Mesendoderm (in vitro differentiated cells): ENCODE data around the gene PLD4.

Experiments
- DNase-seq: peaks from one replicate; pipeline ENCODE4 v3.0.0; 2013
- H2AK5ac ChIP-seq: 2 replicates; pipeline ENCODE4 v1.6.1; 2013; ENCODE audit warnings: low read length, inconsistent platforms
- H2BK120ac ChIP-seq: 2 replicates; pipeline ENCODE4 v1.6.1; 2013; ENCODE audit warnings: low read depth, mild to moderate bottlenecking, low read length, moderate library complexity, mixed read lengths
- H2BK15ac ChIP-seq: replicated peaks from 2 replicates; pipeline ENCODE4 v1.6.1; 2013; ENCODE audit warnings: low read depth, mild to moderate bottlenecking, moderate library complexity
- H2BK5ac ChIP-seq: 2 replicates; pipeline ENCODE4 v1.6.1; 2013; ENCODE audit warnings: low read length, inconsistent platforms
- H3K18ac ChIP-seq: 2 replicates; pipeline ENCODE4 v1.6.1; 2013; ENCODE audit warnings: mild to moderate bottlenecking, low read length, mixed read lengths
- H3K23ac ChIP-seq: one replicate; pipeline ENCODE4 v1.6.1; 2013; ENCODE audit warnings: low read length
- H3K27ac ChIP-seq: 2 replicates; pipeline ENCODE4 v1.5.1; 2013; ENCODE audit warnings: low read depth, mild to moderate bottlenecking, inconsistent platforms, low read length, moderate library complexity
- H3K27me3 ChIP-seq: 2 replicates; pipeline ENCODE4 v1.6.1; 2013; ENCODE audit warnings: low read length, control low read depth, mild to moderate bottlenecking, inconsistent platforms; ENCODE audit not compliant: insufficient read depth, poor library complexity
- H3K36me3 ChIP-seq: 2 replicates; pipeline ENCODE4 v1.6.1; 2013; ENCODE audit warnings: low read length, inconsistent platforms; ENCODE audit not compliant: control insufficient read depth, insufficient read depth
- H3K4ac ChIP-seq: one replicate; pipeline ENCODE4 v1.6.1; 2013; ENCODE audit warnings: low read depth, mild to moderate bottlenecking, low read length, moderate library complexity
- H3K4me1 ChIP-seq: 2 replicates; pipeline ENCODE4 v1.6.1; 2013; ENCODE audit warnings: low read depth, low read length, inconsistent platforms; ENCODE audit not compliant: control insufficient read depth
- H3K4me2 ChIP-seq: 2 replicates; pipeline ENCODE4 v1.6.1; 2013; ENCODE audit warnings: low read length
- H3K4me3 ChIP-seq: 2 replicates; pipeline ENCODE4 v1.5.1; 2013; ENCODE audit warnings: mild to moderate bottlenecking, low read length
- H3K56ac ChIP-seq: one replicate; pipeline ENCODE4 v1.6.1; 2013; ENCODE audit warnings: low read length
- H3K79me1 ChIP-seq: 2 replicates; pipeline ENCODE4 v1.6.1; 2013; ENCODE audit warnings: low read length, inconsistent platforms
- H3K79me2 ChIP-seq: 2 replicates; pipeline ENCODE4 v1.6.1; 2013; ENCODE audit warnings: mild to moderate bottlenecking, low read length; ENCODE audit not compliant: control insufficient read depth, insufficient read depth
- H3K9ac ChIP-seq: 2 replicates; pipeline ENCODE4 v1.6.1; 2013; ENCODE audit warnings: low read length, inconsistent platforms
- H4K5ac ChIP-seq: one replicate; pipeline ENCODE4 v1.6.1; 2013; ENCODE audit warnings: low read length
- H4K8ac ChIP-seq: one replicate; pipeline ENCODE4 v1.6.1; 2013; ENCODE audit warnings: low read depth, mild to moderate bottlenecking, control low read depth, low read length, moderate library complexity
- WGBS: extraction: QIAGEN DNeasy Blood & Tissue Kit; methylation state at CpG from one replicate; pipeline ENCODE4 v1.1.7; 2013; ENCODE audit warnings: low lambda C conversion rate, missing lambda C conversion rate; ENCODE audit not compliant: insufficient coverage; ENCODE audit errors: extremely low coverage; 5-methylcytosine and 5-hydroxymethylcytosine counted together

The PLD4 gene

GRCh38 chr14:104978746-104979691, 54.3 kb downstream of the PLD4 start:
- Histone ChIP-seq H4K8ac (no peak overlapping the region), H3K79me2 (no peaks in the 10 kb centered on the region), H3K79me1 (no peaks in the 10 kb centered on the region), H3K4me3 (no peak overlapping the region), H3K9ac (no peak overlapping the region), H3K56ac (no peak overlapping the region), H3K27ac (no peak overlapping the region), H3K18ac (no peak overlapping the region), H3K4me2 (peak overlapping the region; percentile 70), H2BK15ac (no peak overlapping the region), H4K5ac (no peak overlapping the region), H3K23ac (no peak overlapping the region), H3K4ac (no peak overlapping the region), H2AK5ac (no peak overlapping the region), H2BK5ac (no peak overlapping the region), H3K4me1 (no peaks in the 10 kb centered on the region), H2BK120ac (no peak overlapping the region), H3K36me3 (no peaks in the 10 kb centered on the region), H3K27me3 (no peaks in the 10 kb centered on the region)
- no CpG with 5 or more reads among the region's 32 CpGs for WGBS
- DNase-seq: no peak

GRCh38 chr14:104979758-104980610, 55.3 kb downstream of the PLD4 start:
- Histone ChIP-seq H3K4me2 (no peak overlapping the region), H4K5ac (no peak overlapping the region), H2BK15ac (no peak overlapping the region), H3K79me1 (no peaks in the 10 kb centered on the region), H3K23ac (no peak overlapping the region), H3K9ac (no peak overlapping the region), H3K4me3 (no peak overlapping the region), H3K27me3 (no peaks in the 10 kb centered on the region), H2BK5ac (no peak overlapping the region), H3K27ac (no peak overlapping the region), H3K4ac (no peak overlapping the region), H4K8ac (no peak overlapping the region), H3K79me2 (no peaks in the 10 kb centered on the region), H3K18ac (no peak overlapping the region), H3K56ac (no peak overlapping the region), H3K36me3 (no peaks in the 10 kb centered on the region), H2BK120ac (no peak overlapping the region), H3K4me1 (no peaks in the 10 kb centered on the region), H2AK5ac (no peak overlapping the region)
- no peak for DNase-seq
- no CpG with 5 or more reads among the region's 19 CpGs for WGBS

GRCh38 chr14:104980611-104981531, 56.2 kb downstream of the PLD4 start:
- H4K8ac ChIP-seq: no peak overlapping the region
- no peaks in the 10 kb centered on the region for H3K36me3 ChIP-seq
- no peak overlapping the region for H3K4me3 ChIP-seq
- H3K4ac ChIP-seq: no peak overlapping the region
- no peak overlapping the region for H3K18ac ChIP-seq
- no peaks in the 10 kb centered on the region for H3K4me1 ChIP-seq
- no peak overlapping the region for H3K4me2 ChIP-seq
- H3K9ac ChIP-seq: no peak overlapping the region
- no peak overlapping the region for H2AK5ac ChIP-seq
- no peaks in the 10 kb centered on the region for H3K79me2 ChIP-seq
- no peak overlapping the region for H2BK120ac ChIP-seq
- H4K5ac ChIP-seq: no peak overlapping the region
- no peak overlapping the region for H3K23ac ChIP-seq
- H2BK5ac ChIP-seq: no peak overlapping the region
- no peak overlapping the region for H3K27ac ChIP-seq
- no peak overlapping the region for H2BK15ac ChIP-seq
- no peak for DNase-seq
- H3K56ac ChIP-seq: no peak overlapping the region
- no peaks in the 10 kb centered on the region for H3K27me3 ChIP-seq
- no CpG with 5 or more reads among the region's 22 CpGs for WGBS
- no peaks in the 10 kb centered on the region for H3K79me1 ChIP-seq

- Histone ChIP-seq H3K4me2 (no peak overlapping the region), H4K8ac (no peak overlapping the region), H4K5ac (no peak overlapping the region), H3K9ac (no peak overlapping the region), H3K27me3 (no peaks in the 10 kb centered on the region), H3K79me2 (no peaks in the 10 kb centered on the region), H3K4me3 (no peak overlapping the region), H2AK5ac (no peak overlapping the region), H3K56ac (no peak overlapping the region), H3K4ac (no peak overlapping the region), H2BK5ac (no peak overlapping the region), H2BK120ac (no peak overlapping the region), H3K27ac (no peak overlapping the region), H3K79me1 (no peaks in the 10 kb centered on the region), H3K23ac (no peak overlapping the region), H3K4me1 (no peaks in the 10 kb centered on the region), H3K18ac (no peak overlapping the region), H2BK15ac (no peak overlapping the region), H3K36me3 (no peaks in the 10 kb centered on the region)
- DNase-seq: no peak
- no CpG with 5 or more reads among the region's 17 CpGs for WGBS
Measured at GRCh38 chr14:104981699-104982541, 57.2 kb downstream of the PLD4 start.
